Activated T-helper 1 cell treated with Interleukin-2 at 50 U/mL for 16 hours (primary cell): Measurements from ENCODE around the gene CBX1.
"Not testable (repeated sequence)": the region's sequence is repeated elsewhere in the genome, so short reads cannot be mapped to it uniquely, and the experiment has no call there.

Source experiments
- DNase-seq: peaks from one replicate; pipeline ENCODE4 v3.0.0-alpha.2; 2020; ENCODE audit warnings: low read depth

CBX1 gene

GRCh38 chr17:48072811-48073210 lies 28.5 kb downstream of the CBX1 start:
- DNase-seq, result not testable (repeated sequence)

- no peak for DNase-seq
These were observed 29.6 kb downstream of the CBX1 start for GRCh38 chr17:48071654-48072053.

DNA sequence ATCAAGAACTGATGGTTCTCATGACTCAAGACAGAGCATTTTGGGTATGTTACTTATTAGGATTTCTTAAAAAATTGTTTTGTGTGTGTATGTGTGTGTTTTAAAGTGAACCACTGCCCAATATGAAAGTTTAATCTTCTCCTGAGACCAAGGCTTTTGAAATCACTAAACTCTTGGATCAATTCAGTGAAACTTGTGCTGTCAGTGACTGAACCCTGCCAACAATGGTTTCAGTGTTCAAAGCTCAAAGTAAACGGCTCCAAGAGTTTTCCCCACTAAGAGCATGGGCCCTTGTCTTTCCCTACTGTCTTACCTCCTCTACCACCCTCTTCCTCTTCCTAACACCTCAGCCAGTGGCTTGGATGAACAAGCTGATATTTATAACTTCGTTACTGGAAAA lies 31.1 kb downstream of the CBX1 start:
- DNase-seq, result no peak

DNA sequence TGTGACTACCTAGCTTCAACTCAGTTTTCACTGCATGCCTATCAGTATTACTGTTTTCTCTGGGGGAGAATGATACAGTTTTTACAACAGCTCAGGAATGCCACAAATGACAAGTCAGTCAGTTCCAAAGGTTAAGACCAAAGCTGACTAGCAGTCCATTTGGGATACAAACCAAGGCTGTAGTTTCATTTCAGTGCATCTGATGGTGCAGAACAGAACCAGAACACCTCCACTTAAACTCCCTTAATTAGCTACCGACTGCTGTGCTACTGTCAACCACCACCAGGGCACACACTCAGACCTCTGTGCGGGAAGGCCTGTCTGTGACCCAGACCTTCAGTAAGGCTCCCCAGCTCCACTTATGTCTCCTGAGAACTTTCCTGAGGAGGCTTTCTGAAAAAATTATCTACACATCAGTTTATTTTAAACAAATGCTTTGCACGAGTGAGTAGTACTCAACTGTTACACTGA lies 32.8 kb downstream of the CBX1 start:
- no peak for DNase-seq

GRCh38 chr17:48067808-48068207 lies 33.5 kb downstream of the CBX1 start:
- DNase-seq, result not testable (repeated sequence)

- DNase-seq, result no peak
These were observed 34.0 kb downstream of the CBX1 start for GRCh38 chr17:48067245-48067644.

- no peak for DNase-seq
These were observed 34.6 kb downstream of the CBX1 start for GRCh38 chr17:48066656-48067055.

DNA sequence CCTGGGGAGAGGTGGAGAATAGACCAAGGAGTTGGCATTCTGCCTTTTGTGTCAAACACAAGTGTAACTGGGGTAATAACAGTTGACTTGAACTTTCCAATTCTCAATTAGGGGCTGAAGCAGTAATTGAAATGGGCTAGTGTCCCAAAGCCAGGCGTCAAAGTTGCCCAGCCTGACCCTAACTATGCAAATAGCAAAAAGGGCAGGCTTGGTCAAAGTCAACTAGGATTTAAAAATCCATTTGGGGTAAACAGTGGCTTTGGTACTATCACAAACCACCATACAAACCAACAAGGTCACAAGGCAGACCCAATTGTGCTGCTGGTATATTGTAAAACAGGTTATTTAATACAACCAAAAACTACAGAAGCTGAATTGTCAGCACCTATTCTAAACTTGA lies 35.1 kb downstream of the CBX1 start:
- no peak for DNase-seq

- no peak for DNase-seq
These were observed 36.6 kb downstream of the CBX1 start for GRCh38 chr17:48064638-48065037.

DNA sequence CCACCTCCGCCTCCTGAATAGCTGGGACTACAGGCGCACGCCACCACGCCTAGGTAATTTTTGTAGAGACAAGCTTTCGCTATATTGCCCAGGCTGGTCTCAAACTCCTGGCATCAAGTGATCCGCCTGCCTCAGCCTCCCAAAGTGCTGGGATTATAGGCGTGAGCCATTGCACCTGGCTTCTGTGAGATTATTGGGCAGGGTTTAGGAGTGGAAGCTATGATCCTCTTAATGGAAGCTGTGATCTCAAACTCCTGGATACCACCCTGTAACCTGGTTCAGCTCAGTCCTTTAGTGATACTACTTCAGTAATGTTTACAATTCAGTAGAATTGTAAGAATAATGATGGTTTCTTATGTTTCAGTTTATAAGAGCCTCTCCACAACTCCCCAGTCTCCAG lies 39.0 kb downstream of the CBX1 start:
- DNase-seq, result no peak

- DNase-seq, result no peak
These were observed 41.0 kb downstream of the CBX1 start for GRCh38 chr17:48060249-48060648.

DNA sequence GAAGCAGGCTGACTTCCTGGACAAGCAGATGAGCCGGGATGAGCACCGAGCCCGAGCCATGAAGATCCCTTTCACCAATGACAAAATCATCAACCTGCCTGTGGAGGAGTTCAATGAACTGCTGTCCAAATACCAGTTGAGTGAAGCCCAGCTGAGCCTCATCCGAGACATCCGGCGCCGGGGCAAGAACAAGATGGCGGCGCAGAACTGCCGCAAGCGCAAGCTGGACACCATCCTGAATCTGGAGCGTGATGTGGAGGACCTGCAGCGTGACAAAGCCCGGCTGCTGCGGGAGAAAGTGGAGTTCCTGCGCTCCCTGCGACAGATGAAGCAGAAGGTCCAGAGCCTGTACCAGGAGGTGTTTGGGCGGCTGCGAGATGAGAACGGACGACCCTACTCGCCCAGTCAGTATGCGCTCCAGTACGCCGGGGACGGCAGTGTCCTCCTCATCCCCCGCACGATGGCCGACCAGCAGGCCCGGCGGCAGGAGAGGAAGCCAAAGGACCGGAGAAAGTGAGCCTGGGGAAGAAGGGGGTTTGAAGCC lies 42.1 kb downstream of the CBX1 start:
- no peak for DNase-seq

- no peak for DNase-seq
These were observed 42.7 kb downstream of the CBX1 start for GRCh38 chr17:48058393-48059124.

DNA sequence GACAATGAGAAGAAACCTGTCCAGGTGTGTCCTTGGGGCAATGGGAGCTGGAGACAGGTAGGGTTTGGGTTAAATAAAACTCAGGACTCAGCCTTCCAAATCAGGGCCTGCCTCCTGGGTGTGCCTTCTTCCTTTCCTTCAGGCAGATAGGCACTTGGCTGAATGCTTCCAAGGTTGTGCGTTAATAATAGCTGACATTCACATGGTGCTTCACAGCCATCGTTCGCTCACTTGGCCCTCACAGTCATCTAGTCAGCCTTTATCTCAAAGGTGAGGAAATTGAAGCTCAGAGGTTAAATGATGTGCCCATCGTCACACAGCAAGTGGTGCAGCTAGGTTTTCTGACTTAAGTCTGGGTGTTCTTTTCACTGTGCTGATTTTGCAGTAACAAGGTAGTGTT lies 43.7 kb downstream of the CBX1 start:
- no peak for DNase-seq

GRCh38 chr17:48056879-48057278 lies 44.4 kb downstream of the CBX1 start:
- DNase-seq, result no peak

- DNase-seq, result no peak
These were observed 45.0 kb downstream of the CBX1 start for GRCh38 chr17:48056246-48056745.

DNA sequence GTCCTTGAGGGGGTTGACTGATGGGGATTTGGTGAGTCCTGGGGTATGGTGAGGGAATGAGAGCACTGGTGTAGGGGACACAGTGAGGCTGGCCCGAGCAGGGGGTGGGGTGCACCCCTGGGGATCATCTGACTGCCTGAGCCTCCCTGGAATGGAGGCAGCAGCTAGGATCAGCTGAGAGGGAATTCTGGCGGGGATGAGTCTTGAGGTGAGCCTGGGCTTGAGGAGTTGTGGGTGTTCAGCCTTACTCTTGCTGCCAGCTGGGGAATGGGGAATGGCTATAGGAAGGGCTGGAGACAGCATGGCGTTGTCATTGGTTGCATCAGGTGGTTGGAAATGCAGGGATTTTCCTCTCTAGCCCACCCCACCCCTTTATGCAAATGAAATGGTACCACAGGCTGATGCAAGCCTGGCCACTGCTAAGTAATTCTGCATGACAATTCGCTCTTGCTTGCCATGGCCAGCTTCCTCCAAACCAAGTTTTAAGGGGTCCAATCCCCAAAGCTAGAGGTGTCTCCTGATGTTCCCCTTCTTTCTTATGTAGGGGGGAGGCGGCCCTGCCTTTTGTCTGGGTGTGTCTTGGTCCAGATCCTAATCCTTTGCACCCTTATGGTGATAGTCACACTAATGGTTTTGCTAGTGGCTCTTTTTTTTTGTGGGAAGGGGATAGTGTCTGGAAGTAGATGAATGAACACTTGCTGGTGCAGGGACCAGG lies 45.6 kb downstream of the CBX1 start:
- DNase-seq, result no peak

DNA sequence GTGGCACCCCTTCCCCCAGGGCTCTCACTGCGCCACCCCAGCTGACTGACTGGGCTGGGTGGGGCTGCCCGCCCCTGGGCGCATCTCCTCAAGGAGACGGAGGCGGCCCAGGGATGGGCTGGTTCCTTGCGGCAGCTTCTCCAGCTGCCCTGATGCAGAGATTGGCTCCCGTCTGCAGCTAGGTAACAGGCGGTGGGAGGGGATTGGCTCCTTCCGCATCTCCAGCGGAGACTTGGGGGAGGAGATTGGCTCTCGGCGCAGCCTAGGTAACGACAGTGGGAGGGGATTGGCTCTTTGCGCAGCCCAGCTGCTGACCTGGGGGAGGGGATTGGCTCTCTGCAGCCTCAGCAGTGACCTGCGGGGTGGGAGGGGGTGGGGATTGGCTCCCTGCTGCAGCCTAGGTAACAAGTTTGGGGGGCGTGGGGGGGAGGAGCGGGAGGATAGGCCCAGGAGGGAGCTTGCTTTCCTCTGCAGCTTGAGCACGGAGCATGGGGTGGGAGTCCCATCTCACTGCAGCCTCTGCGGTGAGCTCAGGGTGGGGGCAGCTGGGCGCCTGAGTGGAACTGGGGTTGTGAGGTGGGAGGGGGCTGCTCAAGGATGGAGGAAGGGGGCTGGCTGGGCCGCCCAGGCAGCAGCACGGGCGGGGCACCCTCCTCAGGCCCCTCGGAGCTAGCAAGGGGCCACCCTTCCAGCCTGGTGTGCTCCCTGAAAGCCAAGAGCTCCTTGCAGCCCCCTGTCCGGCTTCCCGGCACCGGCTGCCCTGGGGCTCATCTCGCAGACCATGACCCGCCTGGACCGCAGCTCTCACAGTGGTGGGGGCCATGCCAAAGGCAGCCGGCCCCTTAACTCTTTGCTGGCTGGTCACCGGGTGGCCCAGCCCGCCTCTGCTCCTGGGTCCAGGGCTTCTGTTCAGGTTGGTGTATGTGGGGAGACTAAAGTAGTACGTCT lies 46.8 kb downstream of the CBX1 start:
- no peak for DNase-seq

DNA sequence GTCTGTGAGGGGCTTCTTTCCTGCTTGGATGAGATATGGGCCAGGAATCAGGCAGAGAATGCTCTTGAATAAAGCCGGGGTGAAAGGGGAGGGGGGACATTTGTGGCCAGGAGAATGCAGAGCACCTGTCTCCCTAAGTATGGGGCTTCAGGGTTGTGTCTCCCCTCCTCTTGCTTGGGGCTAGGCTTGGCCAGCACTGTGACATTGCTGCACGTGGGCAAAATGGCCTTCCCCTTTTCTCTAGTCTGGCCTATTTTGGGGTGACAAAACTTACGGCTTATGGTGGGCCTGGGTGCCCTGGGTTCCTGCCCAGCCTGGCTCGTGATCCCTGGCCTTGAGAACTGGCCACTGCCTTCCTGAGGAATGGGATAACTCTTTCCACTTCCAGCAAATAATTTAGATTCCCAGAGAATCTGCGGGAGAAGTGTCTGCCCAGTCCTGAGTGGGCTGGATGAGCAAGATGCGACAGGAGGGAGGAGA lies 47.5 kb downstream of the CBX1 start:
- no peak for DNase-seq

DNA sequence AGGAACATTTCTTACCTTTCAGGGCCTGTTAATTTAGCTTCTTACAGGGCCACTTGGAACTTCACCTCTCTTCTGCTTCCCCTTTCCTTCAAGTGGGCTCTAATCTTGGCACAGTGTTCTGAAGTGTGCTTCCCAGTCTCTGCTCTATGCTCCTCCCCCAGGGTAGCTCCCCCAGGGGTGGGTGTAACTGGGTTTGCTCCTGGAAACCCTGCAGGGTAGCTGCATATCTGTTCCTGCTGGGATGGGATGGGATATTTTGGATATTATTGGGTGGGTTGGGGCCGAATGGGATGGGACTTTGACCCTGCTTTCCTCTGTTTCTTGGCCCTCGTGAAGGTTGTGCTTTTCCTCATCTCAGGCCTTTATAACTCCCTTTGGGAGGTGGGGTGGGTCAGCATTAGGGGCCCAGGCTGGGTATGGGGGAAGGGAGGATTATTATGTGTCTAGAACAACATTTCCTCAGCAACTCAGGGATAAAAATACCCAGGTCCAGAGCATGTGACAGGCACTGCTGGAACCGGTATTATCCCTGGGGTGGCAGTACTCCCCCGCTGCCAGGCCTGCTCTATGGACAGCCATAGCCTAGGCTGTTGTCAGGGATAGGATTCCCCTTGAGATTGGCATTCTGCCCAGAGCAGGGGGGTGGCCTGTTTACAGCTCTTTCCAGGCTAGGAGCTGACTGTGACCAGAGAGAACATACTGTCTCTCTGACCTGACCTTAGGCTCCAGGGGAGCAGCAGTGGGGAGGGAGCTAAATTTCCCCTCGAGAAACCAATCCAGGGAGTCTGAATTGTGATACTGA lies 48.1 kb downstream of the CBX1 start:
- no peak for DNase-seq
